Measurements from ENCODE around the gene ASS1.

DNA sequence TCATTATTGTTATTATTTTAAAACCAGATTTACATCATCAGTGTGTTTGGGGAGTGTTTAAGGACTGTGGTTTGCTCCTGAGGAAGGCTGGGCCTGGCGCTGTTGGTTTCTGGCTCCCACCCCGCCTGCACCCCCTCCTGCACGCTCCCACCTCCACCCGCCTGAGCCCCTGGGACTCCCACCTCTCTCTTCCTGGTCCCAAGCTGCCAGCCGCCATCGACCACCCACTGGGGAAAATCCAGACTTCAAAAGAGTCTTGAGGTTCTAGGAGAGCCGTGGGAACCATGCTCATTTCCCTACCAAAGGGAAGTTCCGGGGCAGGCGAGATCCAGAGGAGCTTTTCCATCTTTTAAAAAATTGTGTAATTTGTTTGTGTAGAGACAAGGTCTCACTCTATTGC lies 99.6 kb downstream of the ASS1 start:
- TF ChIP-seq, protein P1, sequence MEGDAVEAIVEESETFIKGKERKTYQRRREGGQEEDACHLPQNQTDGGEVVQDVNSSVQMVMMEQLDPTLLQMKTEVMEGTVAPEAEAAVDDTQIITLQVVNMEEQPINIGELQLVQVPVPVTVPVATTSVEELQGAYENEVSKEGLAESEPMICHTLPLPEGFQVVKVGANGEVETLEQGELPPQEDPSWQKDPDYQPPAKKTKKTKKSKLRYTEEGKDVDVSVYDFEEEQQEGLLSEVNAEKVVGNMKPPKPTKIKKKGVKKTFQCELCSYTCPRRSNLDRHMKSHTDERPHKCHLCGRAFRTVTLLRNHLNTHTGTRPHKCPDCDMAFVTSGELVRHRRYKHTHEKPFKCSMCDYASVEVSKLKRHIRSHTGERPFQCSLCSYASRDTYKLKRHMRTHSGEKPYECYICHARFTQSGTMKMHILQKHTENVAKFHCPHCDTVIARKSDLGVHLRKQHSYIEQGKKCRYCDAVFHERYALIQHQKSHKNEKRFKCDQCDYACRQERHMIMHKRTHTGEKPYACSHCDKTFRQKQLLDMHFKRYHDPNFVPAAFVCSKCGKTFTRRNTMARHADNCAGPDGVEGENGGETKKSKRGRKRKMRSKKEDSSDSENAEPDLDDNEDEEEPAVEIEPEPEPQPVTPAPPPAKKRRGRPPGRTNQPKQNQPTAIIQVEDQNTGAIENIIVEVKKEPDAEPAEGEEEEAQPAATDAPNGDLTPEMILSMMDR (IDR thresholded peaks at IDR 0.05; ENCODE audit: borderline replicate concordance, extremely low read depth, low read length, poor library complexity, severe bottlenecking) = no peak
- TF ChIP-seq EZH2 (IDR thresholded peaks at IDR 0.05; ENCODE audit: borderline replicate concordance, low read depth, low read length, severe bottlenecking) = no peak
